Measurements from ENCODE around the gene MAP3K3.

GRCh38 chr17:63611354-63611753, 10.9 kb upstream of the MAP3K3 start:
- TF ChIP-seq CTCF (IDR thresholded peaks at IDR 0.05) (no peak), POLR2A (IDR thresholded peaks at IDR 0.05) (no peak)
